ENCODE results near the gene EIF6.

DNA sequence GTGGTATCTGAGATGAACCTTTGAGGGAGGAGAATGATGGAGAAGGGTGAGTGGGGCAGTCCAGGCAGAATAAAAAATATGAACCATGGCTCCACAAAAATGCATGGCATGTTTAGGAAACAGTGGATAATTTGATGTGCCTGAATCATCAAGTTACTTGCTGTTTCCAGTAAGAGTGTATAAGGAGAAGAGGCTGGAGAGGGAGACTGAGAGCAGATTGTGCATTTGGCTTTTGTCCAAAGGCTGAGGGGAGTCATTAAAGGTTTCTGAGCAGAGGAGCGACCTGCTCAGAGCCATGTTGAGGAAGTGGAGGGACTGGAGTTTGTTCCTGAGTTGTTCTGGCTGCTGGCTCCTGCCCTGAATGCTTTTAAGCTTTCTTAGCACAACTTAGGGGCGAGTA, 52.0 kb downstream of the EIF6 start:
- TF ChIP-seq, protein P1, sequence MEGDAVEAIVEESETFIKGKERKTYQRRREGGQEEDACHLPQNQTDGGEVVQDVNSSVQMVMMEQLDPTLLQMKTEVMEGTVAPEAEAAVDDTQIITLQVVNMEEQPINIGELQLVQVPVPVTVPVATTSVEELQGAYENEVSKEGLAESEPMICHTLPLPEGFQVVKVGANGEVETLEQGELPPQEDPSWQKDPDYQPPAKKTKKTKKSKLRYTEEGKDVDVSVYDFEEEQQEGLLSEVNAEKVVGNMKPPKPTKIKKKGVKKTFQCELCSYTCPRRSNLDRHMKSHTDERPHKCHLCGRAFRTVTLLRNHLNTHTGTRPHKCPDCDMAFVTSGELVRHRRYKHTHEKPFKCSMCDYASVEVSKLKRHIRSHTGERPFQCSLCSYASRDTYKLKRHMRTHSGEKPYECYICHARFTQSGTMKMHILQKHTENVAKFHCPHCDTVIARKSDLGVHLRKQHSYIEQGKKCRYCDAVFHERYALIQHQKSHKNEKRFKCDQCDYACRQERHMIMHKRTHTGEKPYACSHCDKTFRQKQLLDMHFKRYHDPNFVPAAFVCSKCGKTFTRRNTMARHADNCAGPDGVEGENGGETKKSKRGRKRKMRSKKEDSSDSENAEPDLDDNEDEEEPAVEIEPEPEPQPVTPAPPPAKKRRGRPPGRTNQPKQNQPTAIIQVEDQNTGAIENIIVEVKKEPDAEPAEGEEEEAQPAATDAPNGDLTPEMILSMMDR (IDR thresholded peaks at IDR 0.05; ENCODE audit: poor library complexity, severe bottlenecking) = no peak
- TF ChIP-seq EZH2 (IDR thresholded peaks at IDR 0.05; ENCODE audit: borderline replicate concordance, insufficient read depth, low read length, poor library complexity, severe bottlenecking) = no peak
- TF ChIP-seq, protein P2, sequence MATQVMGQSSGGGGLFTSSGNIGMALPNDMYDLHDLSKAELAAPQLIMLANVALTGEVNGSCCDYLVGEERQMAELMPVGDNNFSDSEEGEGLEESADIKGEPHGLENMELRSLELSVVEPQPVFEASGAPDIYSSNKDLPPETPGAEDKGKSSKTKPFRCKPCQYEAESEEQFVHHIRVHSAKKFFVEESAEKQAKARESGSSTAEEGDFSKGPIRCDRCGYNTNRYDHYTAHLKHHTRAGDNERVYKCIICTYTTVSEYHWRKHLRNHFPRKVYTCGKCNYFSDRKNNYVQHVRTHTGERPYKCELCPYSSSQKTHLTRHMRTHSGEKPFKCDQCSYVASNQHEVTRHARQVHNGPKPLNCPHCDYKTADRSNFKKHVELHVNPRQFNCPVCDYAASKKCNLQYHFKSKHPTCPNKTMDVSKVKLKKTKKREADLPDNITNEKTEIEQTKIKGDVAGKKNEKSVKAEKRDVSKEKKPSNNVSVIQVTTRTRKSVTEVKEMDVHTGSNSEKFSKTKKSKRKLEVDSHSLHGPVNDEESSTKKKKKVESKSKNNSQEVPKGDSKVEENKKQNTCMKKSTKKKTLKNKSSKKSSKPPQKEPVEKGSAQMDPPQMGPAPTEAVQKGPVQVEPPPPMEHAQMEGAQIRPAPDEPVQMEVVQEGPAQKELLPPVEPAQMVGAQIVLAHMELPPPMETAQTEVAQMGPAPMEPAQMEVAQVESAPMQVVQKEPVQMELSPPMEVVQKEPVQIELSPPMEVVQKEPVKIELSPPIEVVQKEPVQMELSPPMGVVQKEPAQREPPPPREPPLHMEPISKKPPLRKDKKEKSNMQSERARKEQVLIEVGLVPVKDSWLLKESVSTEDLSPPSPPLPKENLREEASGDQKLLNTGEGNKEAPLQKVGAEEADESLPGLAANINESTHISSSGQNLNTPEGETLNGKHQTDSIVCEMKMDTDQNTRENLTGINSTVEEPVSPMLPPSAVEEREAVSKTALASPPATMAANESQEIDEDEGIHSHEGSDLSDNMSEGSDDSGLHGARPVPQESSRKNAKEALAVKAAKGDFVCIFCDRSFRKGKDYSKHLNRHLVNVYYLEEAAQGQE (IDR thresholded peaks at IDR 0.05; ENCODE audit: borderline replicate concordance) = no peak
- no peak for TF ChIP-seq TAF1 (IDR thresholded peaks at IDR 0.05; ENCODE audit: low read depth)
- TF ChIP-seq MXI1 (conservative IDR thresholded peaks at IDR 0.05; ENCODE audit: poor library complexity, severe bottlenecking) = no peak
- TF ChIP-seq RAD21 (conservative IDR thresholded peaks at IDR 0.05) = no peak
- no peak for TF ChIP-seq POLR2AphosphoS5 (IDR thresholded peaks at IDR 0.05)
- no peak for TF ChIP-seq SMC3 (conservative IDR thresholded peaks at IDR 0.05; ENCODE audit: poor library complexity)
- TF ChIP-seq EP300 (conservative IDR thresholded peaks at IDR 0.05; ENCODE audit: poor library complexity, severe bottlenecking) = no peak

Data from neural cell (in vitro differentiated cells).